Measurements from ENCODE around the gene LDLRAD4.

The LDLRAD4 gene

GRCh38 chr18:13406049-13406615, 187.6 kb downstream of the LDLRAD4 start:
- no peaks in the 10 kb centered on the region for H3K27me3 ChIP-seq (ENCODE audit: control insufficient read depth, insufficient read depth, low read length)
- H3K9me3 ChIP-seq (ENCODE audit: control insufficient read depth, low read length) = no peaks in the 10 kb centered on the region
- TF ChIP-seq CTCF (IDR thresholded peaks at IDR 0.05) = no peak

GRCh38 chr18:13406736-13407135, 188.2 kb downstream of the LDLRAD4 start:
- Histone ChIP-seq H3K79me2 (no peaks in the 10 kb centered on the region), H3K27me3 (ENCODE audit: control insufficient read depth, insufficient read depth, low read length) (no peaks in the 10 kb centered on the region), H3K9ac (no peak overlapping the region), H2AFZ (no peak overlapping the region), H3K4me2 (ENCODE audit: low read length) (no peak overlapping the region), H3K27ac (no peak overlapping the region), H3K4me1 (no peaks in the 10 kb centered on the region), H3K4me3 (ENCODE audit: low read depth, low read length) (no peak overlapping the region), H3K9me3 (ENCODE audit: control insufficient read depth, low read length) (no peaks in the 10 kb centered on the region), H3K36me3 (ENCODE audit: control insufficient read depth, insufficient read depth, low read length) (no peaks in the 10 kb centered on the region)
- TF ChIP-seq CTCF (IDR thresholded peaks at IDR 0.05) = no peak

More at GRCh38 chr18:13406049-13406615, 187.6 kb downstream of the LDLRAD4 start:
- Histone ChIP-seq H3K27ac (no peak overlapping the region), H2AFZ (no peak overlapping the region), H3K36me3 (ENCODE audit: control insufficient read depth, insufficient read depth, low read length) (no peaks in the 10 kb centered on the region), H3K4me2 (ENCODE audit: low read length) (no peak overlapping the region), H3K79me2 (no peaks in the 10 kb centered on the region), H3K9ac (no peak overlapping the region), H3K4me3 (ENCODE audit: low read depth, low read length) (no peak overlapping the region), H3K4me1 (no peaks in the 10 kb centered on the region)

- no peak for TF ChIP-seq CTCF (IDR thresholded peaks at IDR 0.05)
- H3K27ac ChIP-seq = no peak overlapping the region
These were observed 188.9 kb downstream of the LDLRAD4 start for GRCh38 chr18:13407484-13407883.

GRCh38 chr18:13409026-13409425, 190.5 kb downstream of the LDLRAD4 start:
- Histone ChIP-seq H3K79me2 (no peaks in the 10 kb centered on the region), H2AFZ (no peak overlapping the region), H3K27me3 (ENCODE audit: control insufficient read depth, insufficient read depth, low read length) (no peaks in the 10 kb centered on the region), H3K27ac (no peak overlapping the region), H3K9ac (no peak overlapping the region), H3K36me3 (ENCODE audit: control insufficient read depth, insufficient read depth, low read length) (no peaks in the 10 kb centered on the region), H3K4me3 (ENCODE audit: low read depth, low read length) (no peak overlapping the region), H3K9me3 (ENCODE audit: control insufficient read depth, low read length) (no peaks in the 10 kb centered on the region), H3K4me2 (ENCODE audit: low read length) (no peak overlapping the region), H3K4me1 (no peaks in the 10 kb centered on the region)
- no peak for TF ChIP-seq CTCF (IDR thresholded peaks at IDR 0.05)

More at GRCh38 chr18:13407484-13407883, 188.9 kb downstream of the LDLRAD4 start:
- Histone ChIP-seq H3K9ac (no peak overlapping the region), H3K79me2 (no peaks in the 10 kb centered on the region), H3K4me2 (ENCODE audit: low read length) (no peak overlapping the region), H3K4me1 (no peaks in the 10 kb centered on the region), H3K36me3 (ENCODE audit: control insufficient read depth, insufficient read depth, low read length) (no peaks in the 10 kb centered on the region), H3K9me3 (ENCODE audit: control insufficient read depth, low read length) (no peaks in the 10 kb centered on the region), H3K27me3 (ENCODE audit: control insufficient read depth, insufficient read depth, low read length) (no peaks in the 10 kb centered on the region), H2AFZ (no peak overlapping the region), H3K4me3 (ENCODE audit: low read depth, low read length) (no peak overlapping the region)

- Histone ChIP-seq H3K36me3 (ENCODE audit: control insufficient read depth, insufficient read depth, low read length) (no peaks in the 10 kb centered on the region), H3K4me1 (no peaks in the 10 kb centered on the region), H2AFZ (no peak overlapping the region), H3K4me3 (ENCODE audit: low read depth, low read length) (no peak overlapping the region), H3K9ac (no peak overlapping the region), H3K27ac (no peak overlapping the region), H3K27me3 (ENCODE audit: control insufficient read depth, insufficient read depth, low read length) (no peaks in the 10 kb centered on the region), H3K4me2 (ENCODE audit: low read length) (no peak overlapping the region), H3K79me2 (no peaks in the 10 kb centered on the region), H3K9me3 (ENCODE audit: control insufficient read depth, low read length) (no peaks in the 10 kb centered on the region)
- TF ChIP-seq CTCF (IDR thresholded peaks at IDR 0.05) = no peak
These were observed 191.4 kb downstream of the LDLRAD4 start for GRCh38 chr18:13409997-13410396.
